HepG2 (cell line): ENCODE results near the gene GSTA5. TPM values are rescaled to one million over a fixed set of nuclear protein-coding genes. Genes with fewer than 3 reads are reported as not detected.
A peak's percentile ranks its signal among the peaks of the same experiment; 100 is the strongest.

Source experiments
- CHD4 ChIP-seq: fragments of 200-600 bp; sonication (generic); IDR thresholded peaks from 2 replicates; pipeline ENCODE4 v1.7.0; 2017; ENCODE audit warnings: mild to moderate bottlenecking, low read length, borderline replicate concordance
- HNF1B ChIP-seq: sonication (generic); formaldehyde crosslinking; IDR thresholded peaks from 2 replicates; pipeline ENCODE4 v1.5.1; 2020; ENCODE audit warnings: mild to moderate bottlenecking, moderate library complexity, missing genetic modification reagents
- IKZF1 ChIP-seq: fragments of 450-650 bp; IDR thresholded peaks from 2 replicates; pipeline ENCODE4 v1.7.1; 2016
- MTF2 ChIP-seq: sonication (generic); formaldehyde crosslinking; IDR thresholded peaks from 2 replicates; pipeline ENCODE4 v1.5.0; 2020; ENCODE audit warnings: missing genetic modification reagents, borderline replicate concordance
- PAXIP1 ChIP-seq: sonication (generic); formaldehyde crosslinking; conservative IDR thresholded peaks from 2 replicates; pipeline ENCODE4 v1.4.0; 2020; ENCODE audit warnings: mild to moderate bottlenecking, missing genetic modification reagents, moderate library complexity
- RELA ChIP-seq: sonication (generic); formaldehyde crosslinking; IDR thresholded peaks from 2 replicates; pipeline ENCODE4 v1.4.0; 2020; ENCODE audit warnings: missing genetic modification reagents
- SIN3B ChIP-seq: fragments of 150-350 bp; IDR thresholded peaks from 2 replicates; pipeline ENCODE4 v1.6.1; 2014; ENCODE audit warnings: low read length
- TP53 ChIP-seq: sonication (generic); formaldehyde crosslinking; conservative IDR thresholded peaks from 2 replicates; pipeline ENCODE4 v1.4.0; 2020; ENCODE audit warnings: missing genetic modification reagents
- ZBED4 ChIP-seq: sonication (generic); formaldehyde crosslinking; IDR thresholded peaks from 2 replicates; pipeline ENCODE4 v1.4.0; 2020; ENCODE audit warnings: missing genetic modification reagents, borderline replicate concordance
- ZBTB20 ChIP-seq: sonication (generic); formaldehyde crosslinking; IDR thresholded peaks from 2 replicates; pipeline ENCODE4 v1.8.1; 2023; ENCODE audit warnings: missing genetic modification reagents, low read depth, mild to moderate bottlenecking, borderline replicate concordance
- ZFY ChIP-seq: sonication (generic); formaldehyde crosslinking; IDR thresholded peaks from 2 replicates; pipeline ENCODE4 v1.4.0; 2020; ENCODE audit warnings: missing genetic modification reagents
- ZMYM4 ChIP-seq: sonication (generic); formaldehyde crosslinking; IDR thresholded peaks from 2 replicates; pipeline ENCODE4 v1.8.1; 2023; ENCODE audit warnings: mild to moderate bottlenecking, missing genetic modification reagents
- ZNF362 ChIP-seq: sonication (generic); formaldehyde crosslinking; IDR thresholded peaks from 2 replicates; pipeline ENCODE4 v1.4.0; 2020; ENCODE audit warnings: missing genetic modification reagents, mild to moderate bottlenecking, borderline replicate concordance
- ZNF552 ChIP-seq: sonication (generic); formaldehyde crosslinking; IDR thresholded peaks from 2 replicates; pipeline ENCODE4 v1.9.0; 2022; ENCODE audit warnings: missing genetic modification reagents, mild to moderate bottlenecking, borderline replicate concordance
- ZNF746 ChIP-seq: sonication (generic); formaldehyde crosslinking; IDR thresholded peaks from 2 replicates; pipeline ENCODE4 v1.8.0; 2022; ENCODE audit warnings: mild to moderate bottlenecking, missing genetic modification reagents
- ZNF781 ChIP-seq: sonication (generic); formaldehyde crosslinking; IDR thresholded peaks from 2 replicates; pipeline ENCODE4 v1.5.1; 2020; ENCODE audit warnings: borderline replicate concordance, mild to moderate bottlenecking, missing genetic modification reagents; ENCODE audit errors: not compliant biosample characterization
- ZNF839 ChIP-seq: sonication (generic); formaldehyde crosslinking; IDR thresholded peaks from 2 replicates; pipeline ENCODE4 v1.4.0; 2020; ENCODE audit warnings: missing genetic modification reagents, mild to moderate bottlenecking, borderline replicate concordance
- polyA plus RNA-seq, 8 experiments: library from polyadenylated mRNA; depleted of rRNA in 3 of 8; stranded (reverse) in 7 of 8; unstranded in 1 of 8; fragments of >200 nt; fragmentation: Illumina TruSeq in 4 of 8; extraction: Trizol in 4 of 8; gene quantifications; 2 replicates each; pipeline versions ENCODE4 v1.2.1 to v1.2.3, GENCODE V29; 2011 to 2016; ENCODE audit warnings: low read depth in 4 of 8, missing spikeins in 1 of 8, mixed read lengths in 1 of 8; ENCODE audit not compliant: insufficient read depth in 1 of 8
- total RNA-seq, 5 experiments: library from RNA; depleted of rRNA; stranded (reverse); fragments of >200 nt; fragmentation: Illumina TruSeq; extraction: Trizol; gene quantifications; 2 replicates each; pipeline ENCODE4 v1.2.3, GENCODE V29; 2016; ENCODE audit warnings: low read depth in 1 of 5
- TF ChIP-seq, protein P1 (sequence below): sonication (generic); formaldehyde crosslinking; IDR thresholded peaks from 2 replicates; pipeline ENCODE4 v1.4.0; 2020; ENCODE audit warnings: missing genetic modification reagents, low read depth, mild to moderate bottlenecking, borderline replicate concordance

Gene GSTA5
- total and polyA plus RNA-seq, 2 of the 13 experiments (the other 11 are each of a cell fraction or from before 2014, with no cell fraction given) = not detected

GRCh38 chr6:52876056-52876787, 35.6 kb upstream of the GSTA5 start (continued):
- TF ChIP-seq PAXIP1 (peak; percentile 31; the same call in 1 of the 2 replicates), ZFY (CRISPR knock-in tag) (no peak), ZNF781 (no peak), CHD4 (no peak), RELA (CRISPR knock-in tag) (no peak), HNF1B (CRISPR knock-in tag) (no peak), ZMYM4 (CRISPR knock-in tag) (no peak), ZNF552 (CRISPR knock-in tag) (no peak), ZBED4 (CRISPR knock-in tag) (no peak), TP53 (no peak), ZNF362 (CRISPR knock-in tag) (peak; percentile 27; the same call in 1 of the 2 replicates), MTF2 (CRISPR knock-in tag) (no peak), ZBTB20 (CRISPR knock-in tag) (no peak), ZNF839 (CRISPR knock-in tag) (no peak), IKZF1 (no peak), ZNF746 (CRISPR knock-in tag) (no peak), SIN3B (no peak)
- TF ChIP-seq, protein P1, sequence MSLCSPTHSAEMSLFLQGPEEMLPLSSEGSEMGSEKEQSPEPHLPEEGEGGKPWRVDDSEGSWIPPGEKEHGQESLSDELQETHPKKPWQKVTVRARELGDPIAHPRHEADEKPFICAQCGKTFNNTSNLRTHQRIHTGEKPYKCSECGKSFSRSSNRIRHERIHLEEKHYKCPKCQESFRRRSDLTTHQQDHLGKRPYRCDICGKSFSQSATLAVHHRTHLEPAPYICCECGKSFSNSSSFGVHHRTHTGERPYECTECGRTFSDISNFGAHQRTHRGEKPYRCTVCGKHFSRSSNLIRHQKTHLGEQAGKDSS = no peak
